ENCODE results near the gene CLRN1.

The CLRN1 gene

GRCh38 chr3:151011427-151011826 is 38.9 kb upstream of the CLRN1 start:
- Histone ChIP-seq H3K9me3 (ENCODE audit: insufficient read depth, low read depth, low read length) (no peaks in the 10 kb centered on the region), H3F3A (ENCODE audit: low read depth) (no peaks in the 10 kb centered on the region), H3K36me3 (ENCODE audit: insufficient read depth, low read length) (no peaks in the 10 kb centered on the region), H3K27me3 (ENCODE audit: insufficient read depth, low read length, poor library complexity, severe bottlenecking) (no peaks in the 10 kb centered on the region), H3K9me2 (replicated peaks; ENCODE audit: low read depth, low read length) (no peaks in the 10 kb centered on the region), H4K20me1 (ENCODE audit: insufficient read depth, low read length, poor library complexity, severe bottlenecking) (no peaks in the 10 kb centered on the region), H3K4me3 (ENCODE audit: low read length, poor library complexity, severe bottlenecking) (no peak overlapping the region), H2AFZ (ENCODE audit: low read length) (no peak overlapping the region), H3K9ac (ENCODE audit: low read depth, low read length, poor library complexity, severe bottlenecking) (no peak overlapping the region), H3K4me1 (ENCODE audit: insufficient read depth, low read length, poor library complexity, severe bottlenecking) (peaks cover 11% of the 10 kb centered on the region), H3K79me2 (ENCODE audit: insufficient read depth, low read length) (no peaks in the 10 kb centered on the region), H3K4me2 (ENCODE audit: low read depth, low read length, poor library complexity, severe bottlenecking) (no peak overlapping the region)
- TF ChIP-seq, protein P1, sequence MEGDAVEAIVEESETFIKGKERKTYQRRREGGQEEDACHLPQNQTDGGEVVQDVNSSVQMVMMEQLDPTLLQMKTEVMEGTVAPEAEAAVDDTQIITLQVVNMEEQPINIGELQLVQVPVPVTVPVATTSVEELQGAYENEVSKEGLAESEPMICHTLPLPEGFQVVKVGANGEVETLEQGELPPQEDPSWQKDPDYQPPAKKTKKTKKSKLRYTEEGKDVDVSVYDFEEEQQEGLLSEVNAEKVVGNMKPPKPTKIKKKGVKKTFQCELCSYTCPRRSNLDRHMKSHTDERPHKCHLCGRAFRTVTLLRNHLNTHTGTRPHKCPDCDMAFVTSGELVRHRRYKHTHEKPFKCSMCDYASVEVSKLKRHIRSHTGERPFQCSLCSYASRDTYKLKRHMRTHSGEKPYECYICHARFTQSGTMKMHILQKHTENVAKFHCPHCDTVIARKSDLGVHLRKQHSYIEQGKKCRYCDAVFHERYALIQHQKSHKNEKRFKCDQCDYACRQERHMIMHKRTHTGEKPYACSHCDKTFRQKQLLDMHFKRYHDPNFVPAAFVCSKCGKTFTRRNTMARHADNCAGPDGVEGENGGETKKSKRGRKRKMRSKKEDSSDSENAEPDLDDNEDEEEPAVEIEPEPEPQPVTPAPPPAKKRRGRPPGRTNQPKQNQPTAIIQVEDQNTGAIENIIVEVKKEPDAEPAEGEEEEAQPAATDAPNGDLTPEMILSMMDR (conservative IDR thresholded peaks at IDR 0.05; ENCODE audit: low read length), result no peak
- no peak for TF ChIP-seq EZH2phosphoT487 (IDR thresholded peaks at IDR 0.05; ENCODE audit: borderline replicate concordance)

DNA sequence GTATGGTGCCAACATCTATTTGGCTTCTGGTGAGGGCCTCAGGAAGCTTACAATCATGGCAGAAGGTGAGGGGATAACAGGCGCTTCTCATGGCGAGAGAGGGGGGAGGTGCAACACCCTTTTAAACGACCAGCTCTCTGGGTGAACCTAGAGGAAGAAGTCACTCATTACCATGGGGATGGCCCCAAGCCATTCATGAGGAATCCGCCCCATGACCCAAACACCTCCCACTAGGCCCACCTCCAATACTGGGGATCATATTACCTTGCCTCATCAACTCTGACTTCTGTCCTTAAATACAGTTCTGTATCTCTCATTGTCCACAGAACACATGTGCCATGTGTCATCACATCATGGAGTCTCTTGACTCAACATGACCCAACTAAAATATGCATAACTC is 37.5 kb upstream of the CLRN1 start:
- H3K4me3 ChIP-seq (ENCODE audit: low read length, poor library complexity, severe bottlenecking), result no peak overlapping the region
- H2AFZ ChIP-seq (ENCODE audit: low read length), result no peak overlapping the region
- no peak for TF ChIP-seq EZH2phosphoT487 (IDR thresholded peaks at IDR 0.05; ENCODE audit: borderline replicate concordance)
- TF ChIP-seq, protein P1 (conservative IDR thresholded peaks at IDR 0.05; ENCODE audit: low read length), result no peak
- H3K36me3 ChIP-seq (ENCODE audit: insufficient read depth, low read length), result no peaks in the 10 kb centered on the region
- no peaks in the 10 kb centered on the region for H4K20me1 ChIP-seq (ENCODE audit: insufficient read depth, low read length, poor library complexity, severe bottlenecking)
- no peaks in the 10 kb centered on the region for H3K27me3 ChIP-seq (ENCODE audit: insufficient read depth, low read length, poor library complexity, severe bottlenecking)
- H3F3A ChIP-seq (ENCODE audit: low read depth), result no peaks in the 10 kb centered on the region
- H3K79me2 ChIP-seq (ENCODE audit: insufficient read depth, low read length), result no peaks in the 10 kb centered on the region
- no peak overlapping the region for H3K4me2 ChIP-seq (ENCODE audit: low read depth, low read length, poor library complexity, severe bottlenecking)
- no peak overlapping the region for H3K9ac ChIP-seq (ENCODE audit: low read depth, low read length, poor library complexity, severe bottlenecking)
- H3K9me3 ChIP-seq (ENCODE audit: insufficient read depth, low read depth, low read length), result no peaks in the 10 kb centered on the region
- H3K9me2 ChIP-seq (replicated peaks; ENCODE audit: low read depth, low read length), result no peaks in the 10 kb centered on the region
- H3K4me1 ChIP-seq (ENCODE audit: insufficient read depth, low read length, poor library complexity, severe bottlenecking), result peaks cover 6% of the 10 kb centered on the region

DNA sequence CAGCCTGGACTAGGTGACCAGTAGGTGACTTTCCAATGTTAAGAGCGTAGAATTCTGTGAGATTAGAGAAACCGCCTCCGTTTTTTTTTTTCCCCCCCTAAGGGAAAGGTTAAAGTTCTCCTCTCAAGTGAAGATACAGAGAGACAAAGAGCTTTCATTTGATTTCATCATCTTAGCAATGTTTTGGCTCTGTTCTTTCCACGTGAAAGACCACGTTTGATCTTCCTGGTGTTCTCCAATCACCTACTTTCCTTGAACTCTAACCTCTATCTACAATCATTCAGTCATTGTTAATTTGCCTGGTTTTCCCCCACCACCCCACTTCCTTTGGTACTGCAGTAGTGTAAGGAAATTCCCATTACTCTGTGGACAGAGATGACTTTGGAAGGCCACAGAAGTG is 36.9 kb upstream of the CLRN1 start:
- H3K79me2 ChIP-seq (ENCODE audit: insufficient read depth, low read length), result no peaks in the 10 kb centered on the region
- no peaks in the 10 kb centered on the region for H3K9me2 ChIP-seq (replicated peaks; ENCODE audit: low read depth, low read length)
- no peak overlapping the region for H3K4me3 ChIP-seq (ENCODE audit: low read length, poor library complexity, severe bottlenecking)
- H3K4me1 ChIP-seq (ENCODE audit: insufficient read depth, low read length, poor library complexity, severe bottlenecking), result peaks cover 6% of the 10 kb centered on the region
- TF ChIP-seq EZH2phosphoT487 (IDR thresholded peaks at IDR 0.05; ENCODE audit: borderline replicate concordance), result no peak
- TF ChIP-seq, protein P1 (conservative IDR thresholded peaks at IDR 0.05; ENCODE audit: low read length), result no peak
- H3K27me3 ChIP-seq (ENCODE audit: insufficient read depth, low read length, poor library complexity, severe bottlenecking), result no peaks in the 10 kb centered on the region
- H3K36me3 ChIP-seq (ENCODE audit: insufficient read depth, low read length), result no peaks in the 10 kb centered on the region
- H3K4me2 ChIP-seq (ENCODE audit: low read depth, low read length, poor library complexity, severe bottlenecking), result no peak overlapping the region
- H3K9ac ChIP-seq (ENCODE audit: low read depth, low read length, poor library complexity, severe bottlenecking), result no peak overlapping the region
- no peak overlapping the region for H2AFZ ChIP-seq (ENCODE audit: low read length)
- H4K20me1 ChIP-seq (ENCODE audit: insufficient read depth, low read length, poor library complexity, severe bottlenecking), result no peaks in the 10 kb centered on the region
- H3K9me3 ChIP-seq (ENCODE audit: insufficient read depth, low read depth, low read length), result no peaks in the 10 kb centered on the region
- no peaks in the 10 kb centered on the region for H3F3A ChIP-seq (ENCODE audit: low read depth)
